ENCODE measurements around the gene GRPEL1. TPM values are rescaled to one million over a fixed set of nuclear protein-coding genes. Genes with fewer than 3 reads are reported as not detected.

GRPEL1 gene
- total RNA-seq, 4 donors from 2014 or later = 25.4 to 62.1 (median 33.8) TPM

- TF ChIP-seq, protein P1, sequence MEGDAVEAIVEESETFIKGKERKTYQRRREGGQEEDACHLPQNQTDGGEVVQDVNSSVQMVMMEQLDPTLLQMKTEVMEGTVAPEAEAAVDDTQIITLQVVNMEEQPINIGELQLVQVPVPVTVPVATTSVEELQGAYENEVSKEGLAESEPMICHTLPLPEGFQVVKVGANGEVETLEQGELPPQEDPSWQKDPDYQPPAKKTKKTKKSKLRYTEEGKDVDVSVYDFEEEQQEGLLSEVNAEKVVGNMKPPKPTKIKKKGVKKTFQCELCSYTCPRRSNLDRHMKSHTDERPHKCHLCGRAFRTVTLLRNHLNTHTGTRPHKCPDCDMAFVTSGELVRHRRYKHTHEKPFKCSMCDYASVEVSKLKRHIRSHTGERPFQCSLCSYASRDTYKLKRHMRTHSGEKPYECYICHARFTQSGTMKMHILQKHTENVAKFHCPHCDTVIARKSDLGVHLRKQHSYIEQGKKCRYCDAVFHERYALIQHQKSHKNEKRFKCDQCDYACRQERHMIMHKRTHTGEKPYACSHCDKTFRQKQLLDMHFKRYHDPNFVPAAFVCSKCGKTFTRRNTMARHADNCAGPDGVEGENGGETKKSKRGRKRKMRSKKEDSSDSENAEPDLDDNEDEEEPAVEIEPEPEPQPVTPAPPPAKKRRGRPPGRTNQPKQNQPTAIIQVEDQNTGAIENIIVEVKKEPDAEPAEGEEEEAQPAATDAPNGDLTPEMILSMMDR (IDR thresholded peaks at IDR 0.05) = no peak
- no peak for ATAC-seq (ENCODE audit: low FRiP score)
- no peak for DNase-seq (ENCODE audit: low spot score)
Observed at GRCh38 chr4:7063362-7063761, 4.5 kb downstream of the GRPEL1 start.

DNA sequence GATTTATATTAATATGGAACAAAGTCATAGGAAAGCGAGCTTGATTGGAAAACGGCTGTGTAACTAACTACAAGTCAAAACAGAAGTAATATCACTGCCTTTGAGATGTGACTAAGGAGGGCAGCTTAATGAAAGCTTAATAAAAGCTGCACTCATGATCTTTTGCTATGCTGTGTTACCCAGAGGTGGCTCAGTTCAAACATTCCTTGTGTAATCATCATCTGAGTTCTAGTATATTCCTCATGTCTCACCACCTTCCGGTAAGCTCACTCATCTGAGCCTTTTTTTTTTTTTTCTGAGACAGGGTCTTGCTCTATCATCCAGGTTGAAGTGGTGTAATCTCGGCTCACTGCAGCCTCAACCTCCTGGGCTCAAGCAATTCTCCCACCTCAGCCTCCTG is 5.0 kb downstream of the GRPEL1 start:
- TF ChIP-seq, protein P1 (IDR thresholded peaks at IDR 0.05) = no peak
- DNase-seq (ENCODE audit: low spot score) (no peak), ATAC-seq (ENCODE audit: low FRiP score) (no peak)

DNA sequence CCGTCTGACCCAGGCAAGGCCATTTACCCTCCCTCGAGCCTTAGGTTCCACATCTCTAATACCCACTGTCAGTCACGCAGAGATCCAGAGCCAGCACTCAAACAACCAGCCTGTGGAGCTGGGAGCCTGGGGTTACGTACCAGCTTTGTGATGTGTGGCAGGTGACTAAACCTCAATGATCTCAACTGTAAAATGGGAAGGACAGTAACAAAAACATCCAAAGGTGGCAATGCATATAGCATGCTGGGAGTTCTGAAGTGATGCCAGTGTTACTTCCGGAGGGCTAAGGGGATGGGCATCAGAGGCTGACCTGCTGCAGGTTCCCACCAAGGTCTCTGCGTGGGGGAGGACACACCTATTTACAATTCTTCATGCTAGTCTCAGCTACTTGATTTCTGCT is 6.0 kb downstream of the GRPEL1 start:
- no peak for ATAC-seq (ENCODE audit: low FRiP score)

GRCh38 chr4:7060346-7061150 is 7.3 kb downstream of the GRPEL1 start:
- DNase-seq (ENCODE audit: low spot score) (no peak), ATAC-seq (ENCODE audit: low FRiP score) (no peak)
- TF ChIP-seq, protein P1 (IDR thresholded peaks at IDR 0.05) = no peak

More for the DNA sequence above, 6.0 kb downstream of the GRPEL1 start:
- TF ChIP-seq, protein P1 (IDR thresholded peaks at IDR 0.05) = no peak
- DNase-seq (ENCODE audit: low spot score) = no peak

- DNase-seq (ENCODE audit: low spot score) (no peak), ATAC-seq (ENCODE audit: low FRiP score) (no peak)
- TF ChIP-seq, protein P1 (IDR thresholded peaks at IDR 0.05) = no peak
Observed at GRCh38 chr4:7059662-7060061, 8.2 kb downstream of the GRPEL1 start.

DNA sequence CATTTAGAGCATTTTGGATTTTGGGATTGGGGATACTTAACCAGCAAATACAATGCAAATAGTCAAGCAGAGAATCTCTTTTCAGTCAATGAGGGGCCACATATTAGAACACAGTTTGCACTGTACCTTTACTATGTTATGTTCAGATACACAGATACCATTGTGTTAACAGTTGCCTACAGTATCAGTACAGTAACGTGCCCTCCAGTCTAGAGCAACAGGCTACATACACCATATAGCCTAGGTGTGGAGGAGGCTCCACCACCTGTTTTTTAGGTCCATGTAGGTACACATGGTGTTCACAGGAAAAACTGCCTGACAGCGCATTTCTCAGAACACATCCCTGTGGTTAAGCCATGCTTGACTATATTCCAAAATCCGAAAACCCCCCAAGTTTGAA is 9.1 kb downstream of the GRPEL1 start:
- ATAC-seq (ENCODE audit: low FRiP score) (no peak), DNase-seq (ENCODE audit: low spot score) (no peak)
- TF ChIP-seq, protein P1 (IDR thresholded peaks at IDR 0.05) = no peak

- ATAC-seq (ENCODE audit: low FRiP score) (no peak), DNase-seq (ENCODE audit: low spot score) (no peak)
Observed at GRCh38 chr4:7055990-7056325, 11.9 kb downstream of the GRPEL1 start.

More at GRCh38 chr4:7055990-7056325, 11.9 kb downstream of the GRPEL1 start:
- TF ChIP-seq, protein P1 (IDR thresholded peaks at IDR 0.05) = no peak
